Memory B cell (primary cell): ENCODE data around the gene FBRSL1.
"Not testable (repeated sequence)": the region's sequence is repeated elsewhere in the genome, so short reads cannot be mapped to it uniquely, and the experiment has no call there.

Source experiments
- ATAC-seq: fragments of 150-1000 bp; cut with Tn5 transposase; 2 replicates; pipeline ENCODE4 v1.10.0; 2021; ENCODE audit warnings: low read depth, mild to moderate bottlenecking, moderate library complexity
- DNase-seq, 2 donors: peaks; one replicate each; pipeline ENCODE4 v3.0.0; 2022; ENCODE audit warnings: low spot score in 2 of 2
- H3K27ac Mint-ChIP-seq: one replicate; pipeline ENCODE4 v1.8.0; 2022; ENCODE audit warnings: mild to moderate bottlenecking, moderate library complexity, mixed read lengths
- H3K27me3 Mint-ChIP-seq: one replicate; pipeline ENCODE4 v1.8.0; 2022; ENCODE audit warnings: mixed read lengths
- H3K36me3 Mint-ChIP-seq: one replicate; pipeline ENCODE4 v1.8.0; 2022; ENCODE audit warnings: mild to moderate bottlenecking, mixed read lengths
- H3K4me1 Mint-ChIP-seq: one replicate; pipeline ENCODE4 v1.8.0; 2022; ENCODE audit warnings: mixed read lengths
- H3K4me3 Mint-ChIP-seq: one replicate; pipeline ENCODE4 v1.8.0; 2022; ENCODE audit warnings: mild to moderate bottlenecking, moderate library complexity, mixed read lengths
- H3K9me3 Mint-ChIP-seq: one replicate; pipeline ENCODE4 v1.8.0; 2022; ENCODE audit warnings: mixed read lengths

Gene FBRSL1

DNA sequence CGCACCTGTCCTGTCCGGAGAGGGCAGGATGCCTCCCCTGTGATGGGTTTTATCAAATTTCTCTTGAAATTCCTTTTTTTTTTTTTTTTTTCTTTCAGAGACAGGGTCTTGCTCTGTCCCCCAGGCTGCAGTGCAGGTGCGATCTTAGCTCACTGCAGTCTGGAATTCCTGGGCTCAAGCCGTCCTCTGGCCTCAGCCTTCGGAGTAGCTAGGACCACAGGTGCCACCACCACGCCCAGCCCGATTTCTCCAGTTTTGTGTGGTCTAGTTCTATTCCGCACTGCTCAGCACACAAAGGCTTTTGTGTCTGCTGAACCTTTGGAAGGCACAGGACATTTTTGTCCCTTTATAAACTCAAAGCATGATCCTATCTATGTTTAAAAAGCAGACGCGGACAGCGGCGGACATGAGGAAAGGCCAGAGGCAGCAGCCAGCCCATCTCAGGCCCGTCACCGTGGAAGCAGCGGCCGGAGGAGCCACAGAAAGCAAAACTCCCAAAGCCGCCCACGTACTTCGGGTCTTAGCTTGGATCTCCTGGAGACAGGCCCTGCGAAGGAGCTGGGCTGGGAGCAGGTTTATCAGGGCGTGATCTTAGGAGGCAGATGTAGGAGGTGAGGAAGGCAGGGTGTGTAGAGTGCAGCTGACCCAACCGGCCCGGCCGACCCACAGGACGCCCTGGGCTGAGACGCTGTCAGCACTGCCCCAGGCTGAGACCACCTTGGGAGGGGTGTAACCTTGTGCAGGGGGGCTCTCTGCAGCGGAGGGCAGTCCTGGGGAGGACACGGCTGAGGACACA, 30.9 kb upstream of the FBRSL1 start:
- H3K27me3 Mint-ChIP-seq = no peaks in the 10 kb centered on the region
- peaks cover 26% of the 10 kb centered on the region for H3K4me1 Mint-ChIP-seq
- H3K36me3 Mint-ChIP-seq = no peaks in the 10 kb centered on the region
- no peak overlapping the region for H3K4me3 Mint-ChIP-seq
- H3K9me3 Mint-ChIP-seq = peaks cover 2% of the 10 kb centered on the region
- no peak for ATAC-seq
- DNase-seq = no peak
- H3K27ac Mint-ChIP-seq = no peak overlapping the region

DNA sequence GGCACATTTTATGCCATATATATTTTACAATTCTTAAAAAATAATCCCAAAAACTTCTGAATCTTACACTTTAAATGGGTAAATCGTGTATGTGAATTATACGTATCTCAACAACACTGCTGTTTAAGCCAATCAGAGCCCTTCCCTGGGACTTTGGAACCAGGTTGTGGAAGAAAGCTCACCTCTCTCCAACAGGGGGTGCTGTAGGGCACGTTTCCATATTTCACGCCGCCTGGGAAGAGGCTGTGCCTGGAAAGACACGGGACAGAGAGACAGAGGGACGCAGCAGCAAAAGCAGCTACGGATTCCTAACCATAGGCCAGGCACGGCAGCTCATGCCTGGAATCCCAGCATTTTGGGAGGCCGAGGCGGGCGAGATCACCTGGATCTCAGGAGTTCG, 29.4 kb upstream of the FBRSL1 start:
- Mint-ChIP-seq H3K27me3 (no peaks in the 10 kb centered on the region), H3K9me3 (peaks cover 2% of the 10 kb centered on the region), H3K27ac (no peak overlapping the region), H3K36me3 (no peaks in the 10 kb centered on the region), H3K4me3 (no peak overlapping the region), H3K4me1 (peaks cover 14% of the 10 kb centered on the region)
- DNase-seq (no peak), ATAC-seq (no peak)

DNA sequence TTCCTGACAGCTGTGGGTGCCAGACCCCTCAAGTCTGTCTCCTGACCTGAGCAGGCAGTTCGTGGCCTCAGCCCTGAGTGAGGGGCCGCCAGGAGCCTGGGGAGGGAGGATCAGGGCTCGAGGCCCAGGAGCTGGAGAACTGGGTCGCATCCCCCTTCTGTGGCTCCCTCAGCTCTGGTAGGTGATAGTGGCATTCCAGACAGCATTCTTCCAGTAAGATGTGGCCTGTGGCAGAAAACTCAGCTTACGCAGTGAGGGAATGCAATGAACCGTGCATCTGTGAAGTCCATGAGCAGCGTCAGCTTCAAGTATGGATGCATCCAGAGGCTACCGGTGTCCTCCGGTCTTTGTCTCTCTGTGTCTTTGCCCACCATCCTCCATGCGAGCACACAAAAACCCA, 28.4 kb upstream of the FBRSL1 start:
- Mint-ChIP-seq H3K4me1 (peaks cover 10% of the 10 kb centered on the region), H3K36me3 (peaks cover 2% of the 10 kb centered on the region), H3K4me3 (no peak overlapping the region), H3K9me3 (peaks cover 4% of the 10 kb centered on the region), H3K27me3 (no peaks in the 10 kb centered on the region), H3K27ac (no peak overlapping the region)
- DNase-seq (no peak), ATAC-seq (no peak)

DNA sequence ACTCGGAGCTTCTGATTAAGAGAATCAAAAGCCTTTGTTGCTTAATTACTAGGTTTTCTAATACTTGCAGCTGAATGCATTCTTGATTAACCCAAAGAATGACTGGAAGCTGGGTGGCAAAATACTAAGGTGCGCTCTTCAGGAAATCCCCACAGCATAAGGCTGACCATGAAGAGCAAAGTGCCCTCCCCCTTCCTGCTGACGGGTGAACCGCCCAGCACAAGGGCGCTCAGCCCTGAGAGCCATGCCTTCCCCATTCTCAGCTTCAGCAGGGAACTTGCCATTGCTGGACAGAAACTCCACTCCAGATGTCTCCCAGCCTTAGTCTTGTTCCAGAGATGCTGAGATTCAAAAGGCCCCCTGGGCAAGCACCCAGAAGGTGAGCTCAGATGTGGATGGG, 27.2 kb upstream of the FBRSL1 start:
- Mint-ChIP-seq H3K27me3 (no peaks in the 10 kb centered on the region), H3K4me3 (no peak overlapping the region), H3K27ac (no peak overlapping the region), H3K36me3 (peaks cover 2% of the 10 kb centered on the region), H3K9me3 (peaks cover 4% of the 10 kb centered on the region), H3K4me1 (peaks cover 11% of the 10 kb centered on the region)
- DNase-seq (no peak), ATAC-seq (peak; percentile 95)

DNA sequence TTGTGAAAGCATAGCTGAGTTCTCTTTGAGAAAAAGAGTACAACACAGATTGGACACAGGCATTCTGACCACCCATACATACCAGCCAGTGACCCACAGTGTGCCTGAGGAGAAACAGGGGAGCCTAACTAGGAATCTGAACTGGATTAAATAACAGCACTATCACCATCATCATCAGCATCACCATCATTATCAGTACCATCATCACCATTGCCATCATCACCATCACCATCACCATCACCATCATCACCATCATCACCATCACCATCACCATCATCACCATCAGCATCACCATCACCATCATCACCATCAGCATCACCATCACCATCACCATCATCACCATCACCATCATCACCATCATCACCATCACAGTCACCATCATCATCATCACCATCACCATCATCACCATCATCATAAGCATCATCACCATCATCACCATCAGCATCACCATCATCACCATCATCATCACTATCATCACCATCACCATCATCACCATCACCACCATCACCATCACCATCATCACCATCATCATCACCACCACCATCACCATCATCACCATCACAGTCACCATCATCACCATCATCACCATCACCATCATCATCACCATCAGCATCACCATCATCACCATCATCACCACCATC, 26.5 kb upstream of the FBRSL1 start:
- H3K27me3 Mint-ChIP-seq, H3K36me3 Mint-ChIP-seq, ATAC-seq, DNase-seq, H3K27ac Mint-ChIP-seq, H3K4me3 Mint-ChIP-seq, H3K9me3 Mint-ChIP-seq: not testable (repeated sequence)
- H3K4me1 Mint-ChIP-seq = peaks cover 15% of the 10 kb centered on the region

DNA sequence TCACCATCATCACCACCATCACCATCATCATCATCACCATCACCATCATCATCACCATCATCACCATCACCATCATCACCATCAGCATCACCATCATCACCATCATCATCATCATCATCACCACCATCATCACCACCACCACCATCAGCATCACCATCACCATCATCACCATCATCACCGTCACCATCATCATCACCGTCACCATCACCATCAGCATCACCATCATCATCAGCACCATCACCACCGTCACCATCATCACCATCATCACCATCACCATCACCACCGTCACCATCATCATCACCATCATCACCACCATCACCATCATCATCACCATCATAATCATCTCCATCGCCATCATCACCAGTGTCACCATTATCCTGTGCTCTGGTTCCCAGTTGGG, 25.6 kb upstream of the FBRSL1 start:
- not testable (repeated sequence) for H3K27me3 Mint-ChIP-seq, H3K9me3 Mint-ChIP-seq, H3K36me3 Mint-ChIP-seq, ATAC-seq, DNase-seq, H3K27ac Mint-ChIP-seq, H3K4me3 Mint-ChIP-seq
- peaks cover 18% of the 10 kb centered on the region for H3K4me1 Mint-ChIP-seq

DNA sequence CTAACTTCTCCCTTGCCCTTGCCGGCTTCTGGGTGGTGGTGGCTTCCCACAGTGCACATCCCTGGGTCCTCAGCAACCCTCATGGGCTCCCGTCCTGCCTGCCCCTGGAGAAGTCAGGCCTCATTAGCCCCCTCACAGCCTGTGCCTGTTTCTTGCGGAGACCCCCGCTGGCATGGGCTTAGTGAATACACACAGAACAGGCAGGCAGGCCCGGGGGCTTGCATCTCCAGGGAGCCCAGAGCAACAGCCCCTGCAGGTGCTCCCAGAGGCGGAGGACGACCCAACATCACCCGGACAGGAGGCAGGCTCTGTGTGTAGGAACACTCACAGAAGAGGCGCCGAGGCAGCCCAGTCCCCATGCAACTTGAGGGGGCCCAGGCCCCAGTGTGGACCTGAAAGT, 25.1 kb upstream of the FBRSL1 start:
- DNase-seq (no peak), ATAC-seq (no peak)
- no peak overlapping the region for H3K27ac Mint-ChIP-seq
- H3K9me3 Mint-ChIP-seq = peaks cover 4% of the 10 kb centered on the region
- H3K36me3 Mint-ChIP-seq = peaks cover 2% of the 10 kb centered on the region
- peaks cover 23% of the 10 kb centered on the region for H3K4me1 Mint-ChIP-seq
- H3K27me3 Mint-ChIP-seq = no peaks in the 10 kb centered on the region
- no peak overlapping the region for H3K4me3 Mint-ChIP-seq

DNA sequence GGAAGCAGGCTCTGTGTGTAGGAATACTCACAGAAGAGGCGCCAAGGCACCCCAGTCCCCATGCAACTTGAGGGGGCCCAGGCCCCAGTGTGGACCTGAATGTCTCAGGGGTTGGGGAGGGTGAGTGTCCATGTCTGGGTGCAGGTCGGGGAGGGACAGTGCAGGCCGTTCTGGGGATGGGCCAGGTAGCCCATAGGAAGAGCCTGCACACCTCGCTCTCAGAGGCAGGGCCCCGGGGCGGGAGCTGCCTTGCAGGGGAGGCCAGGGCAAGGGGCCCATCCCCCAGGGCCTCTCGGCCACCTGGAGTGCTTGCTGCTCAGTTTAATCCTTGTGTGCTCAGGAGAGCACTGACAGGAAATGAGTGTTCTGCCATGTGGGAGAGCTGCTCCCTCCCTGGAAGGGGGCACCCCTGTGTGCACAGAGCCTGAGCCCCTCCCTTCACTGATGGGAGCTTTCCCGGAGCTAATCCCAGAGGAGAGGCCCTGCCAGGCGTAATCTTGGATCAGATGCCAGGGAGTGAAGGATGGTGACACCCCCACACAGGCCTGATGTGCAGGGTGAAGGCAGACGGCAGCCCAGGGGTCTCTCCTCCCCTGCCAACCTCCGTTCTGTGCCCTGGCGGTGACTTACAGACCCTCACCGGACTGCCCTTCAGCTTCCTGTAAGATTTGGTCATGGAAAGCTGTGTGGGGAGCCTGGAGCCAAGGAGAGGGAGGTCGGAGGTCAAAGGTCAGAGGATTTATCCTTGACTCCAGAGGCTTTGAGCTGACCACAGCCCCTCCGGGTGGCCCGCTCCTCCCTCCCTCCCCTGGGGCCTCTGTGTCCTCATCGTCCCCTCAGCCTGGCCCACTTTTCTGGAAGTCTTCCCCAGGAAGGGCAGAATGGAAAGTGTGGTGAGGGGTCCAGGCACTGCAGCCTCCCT, 24.4 kb upstream of the FBRSL1 start:
- Mint-ChIP-seq H3K4me3 (no peak overlapping the region), H3K9me3 (peaks cover 4% of the 10 kb centered on the region), H3K36me3 (peaks cover 2% of the 10 kb centered on the region), H3K4me1 (peaks cover 29% of the 10 kb centered on the region), H3K27me3 (no peaks in the 10 kb centered on the region), H3K27ac (peak overlapping the region; percentile 90)
- ATAC-seq = no peak
- no peak for DNase-seq

DNA sequence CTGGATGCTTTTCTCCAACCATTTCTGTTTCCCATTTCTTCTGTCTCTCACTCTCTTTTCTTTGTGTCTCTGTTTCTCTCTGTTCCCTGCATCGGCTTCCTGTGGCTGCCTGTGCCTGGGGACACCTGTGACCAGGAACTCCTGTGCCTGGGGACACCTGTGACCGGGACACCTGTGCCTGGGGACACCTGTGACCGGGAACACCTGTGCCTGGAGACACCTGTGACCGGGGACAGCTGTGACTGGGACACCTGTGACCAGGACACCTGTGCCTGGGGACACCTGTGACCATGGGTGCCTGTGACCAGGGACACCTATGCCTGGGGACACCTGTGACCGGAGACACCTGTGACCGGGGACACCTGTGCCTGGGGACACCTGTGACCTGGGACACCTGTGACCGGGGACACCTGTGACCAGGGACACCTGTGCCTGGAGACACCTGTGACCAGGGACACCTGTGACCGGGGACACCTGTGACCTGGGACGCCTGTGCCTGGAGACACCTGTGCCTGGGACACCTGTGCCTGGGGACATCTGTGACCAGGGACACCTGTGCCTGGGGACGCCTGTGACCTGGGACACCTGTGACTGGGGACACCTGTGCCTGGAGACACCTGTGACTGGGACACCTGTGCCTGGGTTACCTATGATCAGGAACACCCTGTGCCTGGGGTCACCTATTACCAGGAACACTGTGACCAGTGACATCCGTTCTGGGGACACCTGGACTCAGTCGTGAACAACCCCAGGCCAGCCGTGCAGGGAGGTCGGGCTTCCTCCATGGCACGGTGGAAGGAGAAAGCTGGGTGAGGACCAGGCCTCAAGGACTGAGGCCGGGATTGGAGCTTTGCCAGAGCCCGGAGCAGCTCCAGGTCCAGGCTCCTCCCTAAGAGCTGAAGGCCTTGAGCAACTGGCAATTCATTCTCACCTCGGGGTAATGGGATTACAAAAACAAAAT, 23.4 kb upstream of the FBRSL1 start:
- H3K4me1 Mint-ChIP-seq = peaks cover 36% of the 10 kb centered on the region
- DNase-seq (no peak), ATAC-seq (no peak)
- H3K27me3 Mint-ChIP-seq = no peaks in the 10 kb centered on the region
- H3K36me3 Mint-ChIP-seq = peaks cover 2% of the 10 kb centered on the region
- H3K9me3 Mint-ChIP-seq = peaks cover 4% of the 10 kb centered on the region
- peak overlapping the region; percentile 90 for H3K27ac Mint-ChIP-seq
- H3K4me3 Mint-ChIP-seq = no peak overlapping the region

DNA sequence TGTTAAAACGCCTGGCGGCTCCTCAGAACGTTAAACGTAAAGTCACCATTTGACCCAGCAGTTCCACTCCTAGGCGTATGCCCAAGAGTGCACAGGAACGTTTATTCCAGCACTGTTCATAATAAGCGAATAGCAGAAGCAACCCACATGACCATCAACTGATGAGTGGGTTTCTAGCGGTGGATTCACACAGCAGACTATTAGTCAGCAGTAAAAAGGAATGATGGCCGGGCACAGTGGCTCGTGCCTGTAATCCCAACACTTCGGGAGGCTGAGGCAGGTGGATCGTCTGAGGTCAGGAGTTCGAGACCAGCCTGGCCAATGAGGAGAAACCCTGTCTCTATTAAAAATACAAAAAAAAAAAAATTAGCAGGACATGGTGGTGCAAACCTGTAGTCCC, 22.4 kb upstream of the FBRSL1 start:
- Mint-ChIP-seq H3K4me1 (peaks cover 38% of the 10 kb centered on the region), H3K36me3 (peaks cover 2% of the 10 kb centered on the region)

DNA sequence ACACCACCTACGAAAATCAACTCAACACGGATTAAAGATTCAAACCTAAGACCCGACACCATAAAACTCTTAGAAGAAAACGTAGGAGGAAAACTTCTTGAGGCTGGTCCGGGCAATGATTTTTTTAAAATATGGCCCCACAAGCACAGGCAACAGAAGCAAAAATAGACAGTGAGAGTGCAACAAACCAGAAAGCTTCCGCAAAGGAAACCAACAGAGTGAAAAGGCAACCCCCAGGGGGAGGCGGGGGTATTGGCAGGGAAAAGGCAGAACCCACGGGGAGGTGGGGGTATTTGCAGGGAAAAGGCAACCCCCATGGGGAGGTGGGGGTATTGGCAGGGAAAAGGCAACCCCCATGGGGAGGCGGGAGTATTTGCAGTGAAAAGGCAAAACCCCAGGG, 20.5 kb upstream of the FBRSL1 start:
- H3K36me3 Mint-ChIP-seq = peaks cover 2% of the 10 kb centered on the region
- H3K9me3 Mint-ChIP-seq = peaks cover 2% of the 10 kb centered on the region
- peak overlapping the region; percentile 93 for H3K27ac Mint-ChIP-seq
- H3K4me1 Mint-ChIP-seq = peaks cover 37% of the 10 kb centered on the region
- ATAC-seq (peak; percentile 48), DNase-seq (no peak)
- no peaks in the 10 kb centered on the region for H3K27me3 Mint-ChIP-seq
- H3K4me3 Mint-ChIP-seq = peak overlapping the region; percentile 72

More for the DNA sequence above, 22.4 kb upstream of the FBRSL1 start:
- Mint-ChIP-seq H3K27me3 (no peaks in the 10 kb centered on the region), H3K9me3 (peaks cover 2% of the 10 kb centered on the region), H3K4me3 (no peak overlapping the region), H3K27ac (peak overlapping the region; percentile 72)
- DNase-seq (no peak), ATAC-seq (no peak)

DNA sequence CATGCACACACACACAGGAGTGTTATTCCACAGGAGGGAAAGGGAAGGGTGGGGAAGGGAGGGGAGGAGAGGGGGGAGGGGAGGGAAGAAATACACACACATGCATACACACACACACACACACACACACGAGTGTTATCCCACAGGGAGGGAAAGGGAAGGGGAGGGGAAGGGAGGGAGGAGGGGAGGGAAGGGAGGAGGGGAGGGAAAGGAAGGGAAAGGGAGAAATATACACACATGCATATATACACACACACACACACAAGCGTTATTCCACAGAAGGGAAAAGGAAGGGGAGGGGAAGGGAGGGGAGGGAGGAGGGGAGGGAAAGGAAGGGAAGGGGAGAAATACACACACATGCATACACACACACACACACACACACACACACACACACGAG, 19.6 kb upstream of the FBRSL1 start:
- Mint-ChIP-seq H3K27me3 (no peaks in the 10 kb centered on the region), H3K36me3 (peaks cover 2% of the 10 kb centered on the region), H3K4me3 (no peak overlapping the region), H3K9me3 (peaks cover 2% of the 10 kb centered on the region), H3K27ac (peak overlapping the region; percentile 93), H3K4me1 (peaks cover 37% of the 10 kb centered on the region)
- DNase-seq = no peak
- no peak for ATAC-seq
